KMS-11 (cell line): ENCODE results near the gene MYPN.
"Not testable (repeated sequence)": the region's sequence is repeated elsewhere in the genome, so short reads cannot be mapped to it uniquely, and the experiment has no call there.

Source experiments
- H2AFZ ChIP-seq: fragments of 200-600 bp; sonication (generic); 2 replicates; pipeline ENCODE4 v1.6.1; 2016; ENCODE audit warnings: antibody characterized with exemption, mixed run types, low read depth
- H3K27ac ChIP-seq: fragments of 200-600 bp; sonication (generic); 2 replicates; pipeline ENCODE4 v1.6.1; 2016; ENCODE audit warnings: mild to moderate bottlenecking, mixed run types
- H3K27me3 ChIP-seq: fragments of 200-600 bp; sonication (generic); 2 replicates; pipeline ENCODE4 v1.6.1; 2017; ENCODE audit warnings: mild to moderate bottlenecking, low read depth, mixed run types, moderate library complexity; ENCODE audit not compliant: insufficient read depth
- H3K36me3 ChIP-seq: fragments of 200-600 bp; sonication (generic); 2 replicates; pipeline ENCODE4 v1.6.1; 2017; ENCODE audit warnings: mild to moderate bottlenecking, mixed run types; ENCODE audit not compliant: insufficient read depth
- H3K4me1 ChIP-seq: fragments of 200-600 bp; sonication (generic); 2 replicates; pipeline ENCODE4 v1.6.1; 2016; ENCODE audit warnings: mild to moderate bottlenecking, low read depth, mixed run types; ENCODE audit not compliant: poor library complexity, severe bottlenecking
- H3K4me2 ChIP-seq: fragments of 200-600 bp; sonication (generic); 2 replicates; pipeline ENCODE4 v1.7.0; 2016; ENCODE audit warnings: mild to moderate bottlenecking, mixed run types
- H3K4me3 ChIP-seq: fragments of 200-600 bp; sonication (generic); IDR thresholded peaks from 2 replicates; pipeline ENCODE4 v1.6.1; 2017; ENCODE audit warnings: low read depth, low read length, mixed read lengths; ENCODE audit not compliant: insufficient read depth
- H3K79me2 ChIP-seq: fragments of 200-600 bp; sonication (generic); 2 replicates; pipeline ENCODE4 v1.6.1; 2016; ENCODE audit warnings: low read depth, mixed run types; ENCODE audit not compliant: insufficient read depth
- H3K9ac ChIP-seq: fragments of 200-600 bp; sonication (generic); 2 replicates; pipeline ENCODE4 v1.6.1; 2016; ENCODE audit warnings: mild to moderate bottlenecking, mixed run types
- H4K20me1 ChIP-seq: fragments of 200-600 bp; sonication (generic); 2 replicates; pipeline ENCODE4 v1.6.1; 2016; ENCODE audit warnings: mild to moderate bottlenecking, mixed run types; ENCODE audit not compliant: insufficient read depth
- CTCF ChIP-seq: fragments of 200-600 bp; sonication (generic); conservative IDR thresholded peaks from 2 replicates; pipeline ENCODE4 v1.6.1; 2017; ENCODE audit warnings: low read depth, mild to moderate bottlenecking, antibody characterized with exemption, low read length, moderate library complexity, mixed read lengths

The MYPN gene

GRCh38 chr10:68074031-68074774 lies 35.1 kb upstream of the MYPN start:
- Histone ChIP-seq H3K27me3 (no peaks in the 10 kb centered on the region), H3K4me1 (peaks cover 29% of the 10 kb centered on the region), H3K79me2 (peaks cover 43% of the 10 kb centered on the region), H2AFZ (peak overlapping the region; percentile 85), H3K4me2 (peak overlapping the region; percentile 93), H3K4me3 (peak overlapping the region; percentile 25), H3K36me3 (no peaks in the 10 kb centered on the region), H3K27ac (peak overlapping the region; percentile 78), H3K9ac (peak overlapping the region; percentile 85), H4K20me1 (no peaks in the 10 kb centered on the region)
- TF ChIP-seq CTCF: no peak

- Histone ChIP-seq H3K4me1 (peaks cover 29% of the 10 kb centered on the region), H4K20me1 (no peaks in the 10 kb centered on the region), H3K4me3 (peak within 1 kb of the TSS; percentile 25), H3K36me3 (no peaks in the 10 kb centered on the region), H3K79me2 (peaks cover 40% of the 10 kb centered on the region), H3K9ac (peak within 1 kb of the TSS; percentile 85), H3K4me2 (peak within 1 kb of the TSS; percentile 93), H3K27ac (peak within 1 kb of the TSS; percentile 78), H2AFZ (peak within 1 kb of the TSS; percentile 96), H3K27me3 (no peaks in the 10 kb centered on the region)
- TF ChIP-seq CTCF: no peak
These were observed 34.3 kb upstream of the MYPN start, which contains the start of gene HERC4 for GRCh38 chr10:68074775-68075549. TSS of gene HERC4 (minus strand) at chr10:68075283. CDS start at chr10:68073108, 2,175 bp downstream.

- Histone ChIP-seq H3K27ac (no peak overlapping the region), H3K4me2 (peak overlapping the region; percentile 91), H3K79me2 (peaks cover 40% of the 10 kb centered on the region), H3K4me3 (no peak overlapping the region), H4K20me1 (no peaks in the 10 kb centered on the region), H3K9ac (no peak overlapping the region), H3K27me3 (no peaks in the 10 kb centered on the region), H3K36me3 (no peaks in the 10 kb centered on the region), H3K4me1 (peaks cover 29% of the 10 kb centered on the region), H2AFZ (peak overlapping the region; percentile 96)
- no peak for TF ChIP-seq CTCF
These were observed 33.7 kb upstream of the MYPN start for GRCh38 chr10:68075550-68076004.

- H3K4me1 ChIP-seq: peaks cover 29% of the 10 kb centered on the region
- not testable (repeated sequence) for H3K9ac ChIP-seq, H3K27ac ChIP-seq, H4K20me1 ChIP-seq, H3K27me3 ChIP-seq, H2AFZ ChIP-seq, H3K4me2 ChIP-seq, H3K4me3 ChIP-seq, H3K36me3 ChIP-seq
- peaks cover 37% of the 10 kb centered on the region for H3K79me2 ChIP-seq
These were observed 33.2 kb upstream of the MYPN start for GRCh38 chr10:68076081-68076480.
